Measurements from ENCODE around the gene WDPCP.
"Not testable (repeated sequence)": the region's sequence is repeated elsewhere in the genome, so short reads cannot be mapped to it uniquely, and the experiment has no call there.

The WDPCP gene

GRCh38 chr2:63465633-63466032 lies 122.6 kb downstream of the WDPCP start:
- no peak for DNase-seq (ENCODE audit: low read depth in 2 of 2, low spot score in 1 of 2)

- no peak for DNase-seq (ENCODE audit: low read depth in 2 of 2, low spot score in 1 of 2)
Measured at GRCh38 chr2:63463142-63463541, 125.1 kb downstream of the WDPCP start.

- DNase-seq (ENCODE audit: low read depth in 2 of 2, low spot score in 1 of 2): no peak
Measured at GRCh38 chr2:63446658-63447057, 141.6 kb downstream of the WDPCP start.

- DNase-seq (ENCODE audit: low read depth in 2 of 2, low spot score in 1 of 2): no peak
Measured at GRCh38 chr2:63444565-63445288, 143.6 kb downstream of the WDPCP start.

- DNase-seq (ENCODE audit: low read depth in 2 of 2, low spot score in 1 of 2): no peak
Measured at GRCh38 chr2:63440612-63441011, 147.7 kb downstream of the WDPCP start.

- DNase-seq (ENCODE audit: low read depth in 2 of 2, low spot score in 1 of 2): no peak
Measured at GRCh38 chr2:63438181-63438580, 150.1 kb downstream of the WDPCP start.

- DNase-seq (ENCODE audit: low read depth in 2 of 2, low spot score in 1 of 2): no peak
Measured at GRCh38 chr2:63436488-63436887, 151.8 kb downstream of the WDPCP start.

- DNase-seq (ENCODE audit: low read depth in 2 of 2, low spot score in 1 of 2): no peak
Measured at GRCh38 chr2:63435070-63435469, 153.2 kb downstream of the WDPCP start.

GRCh38 chr2:63434024-63435001 lies 154.0 kb downstream of the WDPCP start:
- DNase-seq (ENCODE audit: low read depth in 2 of 2, low spot score in 1 of 2): no peak

GRCh38 chr2:63432373-63432772 lies 155.9 kb downstream of the WDPCP start:
- DNase-seq (ENCODE audit: low read depth in 2 of 2, low spot score in 1 of 2): no peak

GRCh38 chr2:63425606-63426005 lies 162.7 kb downstream of the WDPCP start:
- DNase-seq (ENCODE audit: low read depth in 2 of 2, low spot score in 1 of 2): no peak

- DNase-seq (ENCODE audit: low read depth in 2 of 2, low spot score in 1 of 2): no peak
Measured at GRCh38 chr2:63425079-63425416, 163.2 kb downstream of the WDPCP start.

- DNase-seq (ENCODE audit: low read depth in 2 of 2, low spot score in 1 of 2): no peak
Measured at GRCh38 chr2:63424329-63425078, 163.8 kb downstream of the WDPCP start.

GRCh38 chr2:63422556-63422955 lies 165.7 kb downstream of the WDPCP start:
- no peak for DNase-seq (ENCODE audit: low read depth in 2 of 2, low spot score in 1 of 2)

GRCh38 chr2:63408530-63408929 lies 179.7 kb downstream of the WDPCP start:
- no peak for DNase-seq (ENCODE audit: low read depth in 2 of 2, low spot score in 1 of 2)

- DNase-seq (ENCODE audit: low read depth in 2 of 2, low spot score in 1 of 2): no peak
Measured at GRCh38 chr2:63406641-63407040, 181.6 kb downstream of the WDPCP start.

GRCh38 chr2:63403820-63404219 lies 184.5 kb downstream of the WDPCP start:
- DNase-seq (ENCODE audit: low read depth in 2 of 2, low spot score in 1 of 2): no peak

- not testable (repeated sequence) for DNase-seq (ENCODE audit: low read depth in 2 of 2, low spot score in 1 of 2)
Measured at GRCh38 chr2:63402889-63403288, 185.4 kb downstream of the WDPCP start.

- no peak for DNase-seq (ENCODE audit: low read depth in 2 of 2, low spot score in 1 of 2)
Measured at GRCh38 chr2:63399156-63399555, 189.1 kb downstream of the WDPCP start.

GRCh38 chr2:63379451-63379850 lies 208.8 kb downstream of the WDPCP start:
- no peak for DNase-seq (ENCODE audit: low read depth in 2 of 2, low spot score in 1 of 2)

- no peak for DNase-seq (ENCODE audit: low read depth in 2 of 2, low spot score in 1 of 2)
Measured at GRCh38 chr2:63378589-63378988, 209.7 kb downstream of the WDPCP start.

- DNase-seq (ENCODE audit: low read depth in 2 of 2, low spot score in 1 of 2): no peak
Measured at GRCh38 chr2:63374341-63374740, 213.9 kb downstream of the WDPCP start.

Data from stimulated activated CD8-positive, alpha-beta memory T cell treated with anti-CD3 and anti-CD28 coated beads, Interleukin-4, amount 100 ng/mL, for 1 hour (primary cell).